GM19099 (cell line): ENCODE measurements around the gene COA3.

Experiments used
- POLR2A ChIP-seq: IDR thresholded peaks from 3 replicates; pipeline ENCODE4 v1.6.1; 2011; ENCODE audit warnings: low read depth; ENCODE audit not compliant: insufficient read length; ENCODE audit errors: extremely low read depth

The COA3 gene

DNA sequence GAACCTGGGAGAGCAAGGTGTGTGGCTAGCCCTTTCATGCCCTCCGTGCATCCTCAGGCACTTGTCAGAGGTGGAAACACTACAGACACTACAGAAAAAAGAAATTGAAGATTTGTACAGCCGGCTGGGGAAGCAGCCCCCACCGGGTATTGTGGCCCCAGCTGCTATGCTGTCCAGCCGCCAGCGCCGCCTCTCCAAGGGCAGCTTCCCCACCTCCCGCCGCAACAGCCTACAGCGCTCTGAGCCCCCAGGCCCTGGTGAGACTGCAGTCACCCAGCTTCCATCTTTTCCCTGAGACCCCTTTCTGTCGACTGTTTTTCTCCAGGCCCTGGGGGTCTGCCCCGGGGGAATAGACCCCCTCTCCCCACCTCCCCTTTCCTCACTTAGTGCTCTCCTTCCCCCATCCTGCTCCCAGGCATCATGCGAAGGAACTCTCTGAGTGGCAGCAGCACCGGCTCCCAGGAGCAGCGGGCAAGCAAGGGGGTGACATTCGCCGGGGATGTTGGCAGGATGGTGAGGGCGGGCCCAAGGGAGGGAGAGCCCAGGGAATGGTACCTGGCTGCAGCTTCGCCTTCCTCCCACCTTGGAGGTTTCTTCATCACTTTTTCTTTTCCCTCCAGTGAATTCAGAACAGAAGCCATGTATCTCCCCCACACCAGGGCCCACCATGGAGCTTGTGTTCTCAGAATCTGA lies 2.3 kb downstream of the COA3 start:
- no peak for TF ChIP-seq POLR2A

DNA sequence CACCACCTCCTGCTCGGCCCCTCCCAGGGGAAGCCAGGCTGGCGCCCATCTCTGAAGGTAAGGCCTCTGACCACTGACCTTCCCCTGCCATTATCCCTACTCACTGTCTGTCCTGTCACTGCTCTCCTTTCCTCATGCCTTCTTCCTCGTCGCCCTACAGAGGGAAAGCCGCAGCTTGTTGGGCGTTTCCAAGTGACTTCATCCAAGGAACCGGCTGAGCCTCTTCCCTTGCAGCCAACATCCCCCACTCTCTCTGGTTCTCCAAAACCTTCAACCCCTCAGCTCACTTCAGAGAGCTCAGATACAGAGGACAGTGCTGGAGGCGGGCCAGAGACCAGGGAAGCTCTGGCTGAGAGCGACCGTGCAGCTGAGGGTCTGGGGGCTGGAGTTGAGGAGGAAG lies 3.0 kb downstream of the COA3 start:
- no peak for TF ChIP-seq POLR2A

DNA sequence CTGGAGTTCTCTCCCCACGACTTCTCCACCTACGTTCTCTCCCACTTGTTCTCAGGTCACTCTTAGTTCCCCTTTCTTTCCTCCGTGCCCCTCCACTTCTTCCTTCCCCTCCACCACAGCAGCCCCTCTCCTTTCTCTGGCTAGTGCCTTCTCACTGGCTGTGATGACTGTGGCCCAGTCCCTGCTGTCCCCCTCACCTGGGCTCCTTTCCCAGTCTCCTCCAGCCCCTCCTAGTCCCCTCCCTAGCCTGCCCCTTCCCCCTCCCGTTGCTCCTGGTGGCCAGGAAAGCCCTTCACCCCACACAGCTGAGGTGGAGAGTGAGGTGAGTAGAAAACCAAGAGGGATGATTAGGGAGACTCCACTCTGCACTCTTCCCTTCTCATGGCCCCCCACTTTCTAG lies 3.4 kb downstream of the COA3 start:
- no peak for TF ChIP-seq POLR2A

DNA sequence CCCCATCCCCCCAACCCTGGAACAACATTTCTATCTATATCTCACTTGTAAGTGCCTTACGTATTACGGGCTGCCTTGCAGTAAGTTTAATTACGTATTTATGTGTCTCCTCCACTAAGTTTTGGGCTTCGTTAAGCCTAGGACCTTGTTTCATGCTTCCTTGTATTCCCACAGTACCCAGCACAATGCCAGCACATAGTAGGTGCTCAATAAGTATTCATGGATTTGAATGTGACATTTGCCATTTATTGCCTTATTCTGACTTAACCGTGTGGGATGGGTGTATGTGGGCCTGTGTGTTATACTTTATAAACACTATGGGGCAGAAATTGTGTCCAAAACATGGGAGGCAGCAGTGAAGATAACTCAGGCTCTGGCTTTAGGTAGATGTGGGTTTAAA lies 6.0 kb downstream of the COA3 start:
- no peak for TF ChIP-seq POLR2A

DNA sequence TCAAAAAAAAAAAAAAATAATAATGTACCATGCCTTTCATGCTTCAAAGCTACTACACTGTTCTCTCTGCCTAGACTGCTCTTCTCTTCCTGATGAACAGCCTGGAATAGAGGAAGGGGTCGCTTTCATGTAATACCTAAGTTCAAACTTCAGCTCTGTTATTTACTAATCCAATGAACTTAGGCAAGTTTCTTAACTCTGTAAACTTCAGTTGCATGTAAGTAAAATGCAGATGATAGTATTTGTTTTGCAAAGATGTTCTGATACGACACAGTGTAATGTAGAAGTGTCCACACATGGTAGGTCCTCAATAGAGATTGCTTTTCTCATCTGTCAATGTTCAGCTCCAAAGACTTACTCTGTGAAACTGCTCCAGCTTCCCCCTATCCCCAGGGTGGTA lies 6.6 kb downstream of the COA3 start:
- TF ChIP-seq POLR2A: no peak

DNA sequence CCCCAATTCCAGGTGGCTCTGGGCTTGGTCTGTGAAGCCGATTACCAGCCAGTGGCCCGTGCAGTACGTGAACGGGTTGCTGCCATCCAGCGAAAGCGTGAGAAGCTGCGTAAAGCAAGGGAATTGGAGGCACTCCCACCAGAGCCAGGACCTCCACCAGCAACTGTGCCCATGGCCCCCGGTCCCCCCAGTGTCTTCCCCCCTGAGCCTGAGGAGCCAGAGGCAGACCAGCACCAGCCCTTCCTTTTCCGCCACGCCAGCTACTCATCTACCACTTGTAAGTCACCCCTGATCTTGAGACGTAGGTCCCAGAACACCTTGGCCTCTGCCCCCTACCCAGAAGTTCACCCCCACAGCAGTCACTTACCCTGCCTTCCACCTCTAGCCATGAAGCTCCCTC lies 11.2 kb downstream of the COA3 start:
- no peak for TF ChIP-seq POLR2A

DNA sequence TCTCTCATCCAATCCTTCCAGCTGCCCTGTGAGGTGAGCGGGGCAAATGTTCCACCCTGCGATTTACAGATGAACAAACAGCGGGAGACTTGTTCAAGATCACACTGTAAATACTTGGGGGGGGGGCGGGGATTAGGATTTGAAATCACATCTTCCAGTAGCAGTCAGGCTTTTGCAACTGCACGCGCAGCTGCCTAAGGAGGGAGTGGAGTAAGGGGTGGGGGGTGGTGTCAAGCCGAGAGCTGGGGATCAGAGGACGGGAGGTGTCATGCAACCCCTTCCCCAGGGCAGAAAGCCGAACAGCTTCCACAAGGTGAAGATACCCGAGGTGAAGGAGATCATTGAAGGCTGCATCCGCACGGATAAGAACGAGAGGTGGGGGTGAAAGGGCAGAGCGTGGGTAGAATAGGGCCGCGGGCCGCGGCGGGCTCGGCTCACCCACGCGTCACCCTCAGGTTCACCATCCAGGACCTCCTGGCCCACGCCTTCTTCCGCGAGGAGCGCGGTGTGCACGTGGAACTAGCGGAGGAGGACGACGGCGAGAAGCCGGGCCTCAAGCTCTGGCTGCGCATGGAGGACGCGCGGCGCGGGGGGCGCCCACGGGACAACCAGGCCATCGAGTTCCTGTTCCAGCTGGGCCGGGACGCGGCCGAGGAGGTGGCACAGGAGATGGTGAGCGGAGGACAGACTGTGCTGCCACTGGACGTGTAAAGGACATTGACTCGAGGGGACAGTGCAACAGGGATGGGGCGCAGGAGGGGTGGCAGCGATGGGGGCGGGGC lies 13.5 kb downstream of the COA3 start:
- TF ChIP-seq POLR2A: no peak

DNA sequence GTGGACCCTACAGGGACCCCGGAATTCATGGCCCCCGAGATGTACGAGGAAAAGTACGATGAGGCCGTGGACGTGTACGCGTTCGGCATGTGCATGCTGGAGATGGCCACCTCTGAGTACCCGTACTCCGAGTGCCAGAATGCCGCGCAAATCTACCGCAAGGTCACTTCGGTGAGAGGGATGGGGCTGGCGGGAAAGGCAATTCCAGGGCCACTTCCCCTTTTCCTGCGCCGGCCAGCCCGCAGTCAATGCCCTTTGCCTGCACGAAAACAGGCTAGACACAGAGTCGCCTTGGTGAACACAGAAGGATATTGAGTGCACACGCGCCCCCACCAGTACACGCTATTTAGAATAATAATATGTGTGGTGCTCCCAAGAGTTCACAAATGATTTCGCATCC lies 14.1 kb downstream of the COA3 start:
- no peak for TF ChIP-seq POLR2A

DNA sequence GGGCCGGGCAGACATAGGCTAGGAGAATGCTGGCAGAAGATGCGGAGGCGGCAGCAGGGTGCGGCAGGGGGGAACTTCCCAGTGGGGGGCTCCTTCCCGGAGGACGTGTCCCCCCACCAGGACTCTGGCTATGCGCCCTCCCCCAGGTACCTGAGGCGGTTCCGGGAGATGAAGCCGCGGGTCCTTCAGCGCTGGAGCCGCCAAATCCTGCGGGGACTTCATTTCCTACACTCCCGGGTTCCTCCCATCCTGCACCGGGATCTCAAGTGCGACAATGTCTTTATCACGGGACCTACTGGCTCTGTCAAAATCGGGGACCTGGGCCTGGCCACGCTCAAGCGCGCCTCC lies 14.7 kb downstream of the COA3 start:
- TF ChIP-seq POLR2A: no peak

DNA sequence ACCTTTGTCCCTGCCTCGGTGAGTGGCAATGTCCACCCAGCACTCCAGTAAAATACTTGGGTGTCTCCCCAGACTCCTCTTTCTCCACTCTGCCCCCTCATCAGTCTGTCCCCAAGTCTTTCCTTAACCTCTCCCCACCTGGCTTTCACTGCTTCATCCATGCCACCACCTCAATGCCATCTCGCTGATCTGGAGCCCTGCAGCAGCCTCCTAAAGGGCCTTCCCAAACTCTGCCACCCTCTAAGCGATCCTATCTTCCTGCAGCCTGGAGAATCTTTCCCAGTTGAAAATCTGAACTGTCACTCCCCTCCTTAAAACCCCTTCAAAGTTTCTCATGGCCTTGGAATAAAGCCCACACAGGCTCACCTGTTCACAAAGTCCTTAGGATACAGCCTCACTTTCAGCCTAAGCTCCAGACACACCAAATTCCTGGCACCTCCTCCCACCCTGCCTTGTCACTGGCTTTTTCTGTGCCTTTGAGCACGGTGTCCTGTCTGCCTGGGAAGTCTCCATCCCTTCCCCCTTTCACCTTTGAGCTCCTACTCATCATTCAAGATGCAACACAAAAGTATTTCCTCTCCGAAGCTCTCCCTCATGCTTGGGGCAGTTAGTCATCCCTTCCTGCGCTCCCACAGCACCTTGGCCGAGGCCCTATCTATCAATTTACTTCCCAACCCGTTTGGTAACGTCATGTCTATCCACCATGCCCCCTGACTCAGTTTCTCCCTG lies 15.3 kb downstream of the COA3 start:
- no peak for TF ChIP-seq POLR2A

DNA sequence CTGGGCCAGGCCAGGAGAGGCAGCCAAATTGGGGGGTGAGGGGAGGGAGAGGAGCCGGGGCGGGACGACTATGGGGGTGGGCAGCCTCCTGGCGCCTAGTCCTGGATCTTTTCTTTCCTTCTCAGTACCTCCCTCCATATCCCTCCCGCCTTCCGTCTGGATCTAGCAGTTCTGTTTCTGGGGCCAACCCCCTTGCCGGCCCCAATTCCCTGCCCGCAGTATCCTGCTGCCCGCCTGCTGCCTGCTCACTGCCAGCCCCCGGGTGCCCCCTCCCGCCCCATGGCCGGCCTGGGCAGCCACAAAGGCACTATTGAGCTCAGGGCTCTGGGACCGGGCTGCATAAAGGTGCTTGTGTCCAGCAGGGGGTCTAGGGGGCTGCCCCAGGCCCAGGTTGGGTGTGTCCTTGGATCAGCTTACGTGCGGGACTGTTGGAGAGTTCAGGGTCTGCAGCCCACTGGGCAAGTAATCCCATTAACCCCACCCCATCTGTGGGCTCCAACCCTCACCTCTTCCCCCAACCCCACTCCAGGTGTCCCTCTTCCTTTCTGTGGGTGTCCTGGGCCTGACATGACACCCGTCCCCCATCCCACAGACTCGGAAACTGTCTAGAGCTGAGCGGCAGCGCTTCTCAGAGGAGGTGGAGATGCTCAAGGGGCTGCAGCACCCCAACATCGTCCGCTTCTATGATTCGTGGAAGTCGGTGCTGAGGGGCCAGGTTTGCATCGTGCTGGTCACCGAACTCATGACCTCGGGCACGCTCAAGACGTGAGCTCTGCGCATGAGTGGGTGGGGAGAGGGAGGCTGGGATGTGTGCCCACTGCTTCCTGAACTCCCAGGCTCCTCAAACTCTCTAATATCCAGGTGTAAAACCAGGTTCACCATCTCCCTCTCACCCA lies 16.1 kb downstream of the COA3 start:
- no peak for TF ChIP-seq POLR2A

DNA sequence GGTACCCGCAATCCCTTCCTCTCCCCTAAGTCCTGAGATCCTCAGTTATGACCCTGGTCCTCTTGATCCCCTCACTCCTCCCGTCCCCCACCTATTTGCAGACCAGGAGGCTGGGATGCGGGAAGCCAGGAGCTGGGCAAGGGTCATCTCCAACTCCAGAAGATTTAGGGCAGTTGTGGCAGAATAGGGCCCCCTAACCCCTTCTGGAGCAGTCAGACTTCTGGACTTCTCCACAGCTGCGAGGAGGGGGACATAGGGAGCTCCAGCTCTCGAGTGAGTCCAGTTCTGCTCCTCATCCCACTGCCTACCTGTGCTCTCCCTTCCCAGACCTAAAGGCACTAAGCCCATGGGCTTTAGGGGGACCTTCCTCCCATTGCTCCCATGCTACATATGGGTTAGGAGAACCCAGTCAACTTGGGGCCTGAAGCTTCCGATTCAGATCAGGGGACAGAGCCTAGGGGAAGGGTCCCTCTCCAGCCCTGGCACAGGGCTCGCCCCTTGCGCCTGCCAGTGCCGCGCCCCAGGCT lies 16.8 kb downstream of the COA3 start:
- no peak for TF ChIP-seq POLR2A

DNA sequence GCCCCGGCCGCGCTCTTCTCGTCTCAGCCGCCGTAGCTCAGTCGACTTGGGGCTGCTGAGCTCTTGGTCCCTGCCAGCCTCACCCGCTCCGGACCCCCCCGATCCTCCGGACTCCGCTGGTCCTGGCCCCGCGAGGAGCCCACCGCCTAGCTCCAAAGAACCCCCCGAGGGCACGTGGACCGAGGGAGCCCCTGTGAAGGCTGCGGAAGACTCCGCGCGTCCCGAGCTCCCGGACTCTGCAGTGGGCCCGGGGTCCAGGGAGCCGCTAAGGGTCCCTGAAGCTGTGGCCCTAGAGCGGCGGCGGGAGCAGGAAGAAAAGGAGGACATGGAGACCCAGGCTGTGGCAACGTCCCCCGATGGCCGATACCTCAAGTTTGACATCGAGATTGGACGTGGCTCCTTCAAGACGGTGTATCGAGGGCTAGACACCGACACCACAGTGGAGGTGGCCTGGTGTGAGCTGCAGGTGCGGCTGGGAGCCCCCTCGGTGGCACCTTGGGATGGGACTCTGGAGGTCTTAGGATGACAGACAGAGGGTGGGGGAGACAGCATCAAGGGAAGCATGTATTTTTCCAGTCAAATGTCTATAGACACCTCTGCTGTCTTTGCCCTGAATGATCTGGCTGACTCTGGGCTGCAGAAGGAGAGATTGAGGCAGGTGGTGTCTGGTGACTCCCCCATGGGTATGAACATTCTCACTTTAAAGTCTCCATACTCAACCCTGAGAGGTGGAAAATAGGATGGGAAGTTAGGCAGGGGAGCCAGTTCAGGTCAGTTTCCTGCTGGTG lies 17.5 kb downstream of the COA3 start:
- no peak for TF ChIP-seq POLR2A
